IMR-90 (cell line): ENCODE measurements around the gene SYNE2. TPM values are rescaled to one million over a fixed set of nuclear protein-coding genes. Genes with fewer than 3 reads are reported as not detected.

Source experiments
- ATAC-seq: fragments of 200-7000 bp; cut with Tn5 transposase; 2 replicates; pipeline ENCODE4 v1.9.1; 2020; ENCODE audit warnings: low read depth, mild to moderate bottlenecking, moderate library complexity
- BruUV-seq: library from RNA; stranded (reverse); fragments of 400-500 nt; replicated peaks from 2 replicates; lab custom pipeline; 2021; lab: Mats Ljungman, UMichigan
- CTCF ChIA-PET: fragments of 300-600 bp; formaldehyde crosslinking; extraction: SDS; loops from one replicate; lab custom pipeline; 2021; ENCODE audit warnings: antibody characterized with exemption; lab: Yijun Ruan, JAX
- POLR2A ChIA-PET: fragments of 300-600 bp; sonication (Branson Sonifier 250); formaldehyde crosslinking; loops from one replicate; lab custom pipeline; 2022; ENCODE audit warnings: antibody characterized with exemption; ENCODE audit not compliant: unreplicated experiment; lab: Charles Lee
- DNase-seq: peaks from one replicate; pipeline ENCODE4 v3.0.0; 2013
- H2AFZ ChIP-seq: replicated peaks from 2 replicates; pipeline ENCODE3; 2013; ENCODE audit warnings: low read length, mild to moderate bottlenecking; ENCODE audit not compliant: poor library complexity
- H2AK5ac ChIP-seq: 2 replicates; pipeline ENCODE4 v1.6.1; 2013; ENCODE audit warnings: low read depth, low read length, inconsistent platforms
- H2AK9ac ChIP-seq: replicated peaks from 2 replicates; pipeline ENCODE3; 2013; ENCODE audit warnings: mild to moderate bottlenecking, low read depth, low read length, moderate library complexity; ENCODE audit not compliant: poor library complexity
- H2BK120ac ChIP-seq: 2 replicates; pipeline ENCODE4 v1.6.1; 2013; ENCODE audit warnings: low read depth, low read length, inconsistent platforms
- H2BK15ac ChIP-seq: 3 replicates; pipeline ENCODE4 v1.6.1; 2013; ENCODE audit warnings: low read depth, low read length, inconsistent platforms
- H2BK20ac ChIP-seq: 2 replicates; pipeline ENCODE4 v1.6.1; 2013; ENCODE audit warnings: low read depth, mild to moderate bottlenecking, inconsistent platforms, low read length, moderate library complexity
- H2BK5ac ChIP-seq: 2 replicates; pipeline ENCODE4 v1.6.1; 2013; ENCODE audit warnings: mild to moderate bottlenecking, low read depth, low read length, inconsistent platforms; ENCODE audit not compliant: poor library complexity, severe bottlenecking
- H3K14ac ChIP-seq: replicated peaks from 2 replicates; pipeline ENCODE4 v1.6.1; 2013; ENCODE audit warnings: low read depth, low read length, inconsistent platforms
- H3K18ac ChIP-seq: 2 replicates; pipeline ENCODE4 v1.6.1; 2013; ENCODE audit warnings: low read depth, low read length, control low read depth
- H3K23ac ChIP-seq: 2 replicates; pipeline ENCODE4 v1.6.1; 2013; ENCODE audit warnings: low read depth, low read length, inconsistent platforms
- H3K27ac ChIP-seq: 2 replicates; pipeline ENCODE4 v1.5.1; 2013; ENCODE audit warnings: mild to moderate bottlenecking, control low read depth, low read length; ENCODE audit not compliant: insufficient read depth
- H3K27me3 ChIP-seq: 2 replicates; pipeline ENCODE4 v1.6.1; 2013; ENCODE audit warnings: low read length; ENCODE audit not compliant: control insufficient read depth, insufficient read depth
- H3K36me3 ChIP-seq: 2 replicates; pipeline ENCODE4 v1.6.1; 2013; ENCODE audit warnings: low read length, mixed read lengths; ENCODE audit not compliant: control insufficient read depth, insufficient read depth
- H3K4ac ChIP-seq: 2 replicates; pipeline ENCODE4 v1.6.1; 2013; ENCODE audit warnings: low read depth, low read length, inconsistent platforms
- H3K4me1 ChIP-seq: 2 replicates; pipeline ENCODE4 v1.6.1; 2013; ENCODE audit warnings: low read length, mixed read lengths; ENCODE audit not compliant: control insufficient read depth, insufficient read depth
- H3K4me2 ChIP-seq: 2 replicates; pipeline ENCODE4 v1.6.1; 2013; ENCODE audit warnings: low read depth, mild to moderate bottlenecking, control low read depth, low read length, moderate library complexity
- H3K4me3 ChIP-seq: 2 replicates; pipeline ENCODE4 v1.5.1; 2013; ENCODE audit warnings: low read depth, mild to moderate bottlenecking, control low read depth, low read length, moderate library complexity; ENCODE audit not compliant: insufficient read depth
- H3K56ac ChIP-seq: 2 replicates; pipeline ENCODE4 v1.6.1; 2013; ENCODE audit warnings: low read length, inconsistent platforms; ENCODE audit not compliant: insufficient read depth; ENCODE audit errors: extremely low read depth
- H3K79me1 ChIP-seq, 2 experiments: 2 replicates each; pipeline ENCODE4 v1.6.1; 2013; ENCODE audit warnings: low read length in 2 of 2, inconsistent platforms in 1 of 2, low read depth in 1 of 2
- H3K9ac ChIP-seq: 2 replicates; pipeline ENCODE4 v1.6.1; 2013; ENCODE audit warnings: low read depth, low read length, control low read depth
- H3K9me1 ChIP-seq: 2 replicates; pipeline ENCODE4 v1.6.1; 2013; ENCODE audit warnings: low read length, inconsistent platforms; ENCODE audit not compliant: insufficient read depth
- H3K9me3 ChIP-seq: 2 replicates; pipeline ENCODE4 v1.6.1; 2013; ENCODE audit warnings: low read length; ENCODE audit not compliant: control insufficient read depth, insufficient read depth
- H4K20me1 ChIP-seq: 2 replicates; pipeline ENCODE4 v1.6.1; 2013; ENCODE audit warnings: low read length, inconsistent platforms; ENCODE audit not compliant: insufficient read depth
- H4K5ac ChIP-seq: 2 replicates; pipeline ENCODE4 v1.6.1; 2013; ENCODE audit warnings: mild to moderate bottlenecking, low read depth, low read length, control low read depth
- H4K8ac ChIP-seq, 2 experiments: 2 replicates each; pipeline ENCODE4 v1.6.1; 2013; ENCODE audit warnings: low read depth in 2 of 2, low read length in 2 of 2, control low read depth in 1 of 2, inconsistent platforms in 1 of 2
- H4K91ac ChIP-seq: 2 replicates; pipeline ENCODE4 v1.6.1; 2013; ENCODE audit warnings: low read depth, low read length, inconsistent platforms; ENCODE audit not compliant: insufficient read depth
- BHLHE40 ChIP-seq: fragments of 150-350 bp; IDR thresholded peaks from 2 replicates; pipeline ENCODE4 v1.6.1; 2016; ENCODE audit warnings: mild to moderate bottlenecking, low read depth, low read length
- CEBPB ChIP-seq: IDR thresholded peaks from 2 replicates; pipeline ENCODE4 v1.6.1; 2012; ENCODE audit warnings: low read depth, low read length, improper control_type of control experiment
- MAFK ChIP-seq: IDR thresholded peaks from 2 replicates; pipeline ENCODE4 v1.6.1; 2012; ENCODE audit warnings: low read depth, low read length, improper control_type of control experiment
- MXI1 ChIP-seq: IDR thresholded peaks from 2 replicates; pipeline ENCODE4 v1.6.1; 2012; ENCODE audit warnings: low read depth, mild to moderate bottlenecking, low read length, moderate library complexity, borderline replicate concordance
- NFE2L2 ChIP-seq: fragments of 150-350 bp; IDR thresholded peaks from 2 replicates; pipeline ENCODE4 v1.6.1; 2016; ENCODE audit warnings: low read depth, mild to moderate bottlenecking, low read length
- RFX5 ChIP-seq: IDR thresholded peaks from 2 replicates; pipeline ENCODE4 v1.8.0; 2012; ENCODE audit warnings: low read depth, mild to moderate bottlenecking, low read length, moderate library complexity
- WGBS, 2 experiments: methylation state at CpG; one replicate each; pipeline versions ENCODE4 v1.1.5 to v1.1.7; 2013; ENCODE audit warnings: missing lambda C conversion rate in 2 of 2; ENCODE audit not compliant: insufficient read length in 1 of 2; ENCODE audit errors: extremely low coverage in 2 of 2; 5-methylcytosine and 5-hydroxymethylcytosine counted together
- dilution Hi-C: fragments of 300-500 bp; cut with HindIII; formaldehyde crosslinking; loops from one replicate; pipeline ENCODE4 v1.14.3; 2018; ENCODE audit warnings: low sequenced_read_pairs; ENCODE audit not compliant: unreplicated experiment
- in situ Hi-C: fragments of 300-500 bp; cut with MboI; formaldehyde crosslinking; loops from 3 replicates; pipeline ENCODE4 v1.14.3; 2019; ENCODE audit warnings: low sequenced_read_pairs, inconsistent platforms, mixed read lengths
- intact Hi-C: fragments of 100-400 bp; cut with micrococcal nuclease; formaldehyde crosslinking; loops from 2 replicates; pipeline ENCODE4 v1.10.0; 2022
- polyA plus RNA-seq, 3 experiments: library from polyadenylated mRNA; depleted of rRNA; stranded (reverse); fragments of >200 nt; gene quantifications; 2 replicates each; pipeline ENCODE4 v1.2.3, GENCODE V29; 2012; ENCODE audit warnings: low replicate concordance in 1 of 3
- total RNA-seq: library from RNA; depleted of rRNA; stranded (reverse); fragments of >200 nt; gene quantifications from 2 replicates; pipeline ENCODE4 v1.2.3, GENCODE V29; 2012
- TF ChIP-seq, protein P1 (sequence below): conservative IDR thresholded peaks from 2 replicates; pipeline ENCODE4 v1.5.1; 2012; ENCODE audit warnings: mild to moderate bottlenecking, low read depth, low read length, improper control_type of control experiment

The SYNE2 gene
- total and polyA plus RNA-seq, 2 of the 4 experiments (the other 2 are of a cell fraction), result 5.2 to 28.9 TPM

DNA sequence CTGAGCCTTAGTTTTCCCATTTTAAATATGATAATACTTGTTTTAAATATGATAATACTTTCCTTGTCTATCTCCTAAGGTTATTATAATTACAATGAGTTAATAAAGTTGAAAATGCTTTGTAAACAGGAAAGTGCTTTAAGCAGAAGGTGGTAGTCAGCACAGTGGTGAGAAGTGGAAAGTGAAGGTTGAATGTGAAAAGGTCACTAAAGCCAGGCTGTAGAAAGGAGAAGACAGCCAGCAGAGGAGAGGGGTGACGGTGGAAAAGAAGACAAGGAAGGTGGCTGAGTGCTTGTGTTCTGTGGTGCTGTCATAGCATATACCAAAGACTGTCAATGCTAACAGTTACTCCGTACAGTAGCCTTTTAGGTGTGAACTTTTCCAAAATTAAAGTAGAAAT is 323.5 kb downstream of the SYNE2 start:
- no peak overlapping the region for H3K23ac ChIP-seq
- 0 out of 2 replicates have a peak, but pooled peaks cover 2% of the 10 kb centered on the region for H3K4me1 ChIP-seq
- no CpG with 5 or more reads among the region's 2 CpGs for WGBS, 2 experiments
- no peak overlapping the region for H3K4me3 ChIP-seq
- H3K9me3 ChIP-seq, result no peaks in the 10 kb centered on the region
- in situ Hi-C loops (no loop called here), intact Hi-C loops (no loop called here), dilution Hi-C loops (no loop called here)
- H3K4ac ChIP-seq, result no peak overlapping the region
- no peak overlapping the region for H3K9ac ChIP-seq
- no peak overlapping the region for H2AK9ac ChIP-seq
- DNase-seq, result no peak
- H3K56ac ChIP-seq, result no peak overlapping the region
- no peak overlapping the region for H2BK20ac ChIP-seq
- H2BK15ac ChIP-seq, result no peak overlapping the region
- BruUV-seq, result no TSS peak
- no peak for TF ChIP-seq BHLHE40
- no peak for TF ChIP-seq CEBPB
- TF ChIP-seq MAFK, result no peak
- TF ChIP-seq RFX5, result no peak
- TF ChIP-seq, protein P1, sequence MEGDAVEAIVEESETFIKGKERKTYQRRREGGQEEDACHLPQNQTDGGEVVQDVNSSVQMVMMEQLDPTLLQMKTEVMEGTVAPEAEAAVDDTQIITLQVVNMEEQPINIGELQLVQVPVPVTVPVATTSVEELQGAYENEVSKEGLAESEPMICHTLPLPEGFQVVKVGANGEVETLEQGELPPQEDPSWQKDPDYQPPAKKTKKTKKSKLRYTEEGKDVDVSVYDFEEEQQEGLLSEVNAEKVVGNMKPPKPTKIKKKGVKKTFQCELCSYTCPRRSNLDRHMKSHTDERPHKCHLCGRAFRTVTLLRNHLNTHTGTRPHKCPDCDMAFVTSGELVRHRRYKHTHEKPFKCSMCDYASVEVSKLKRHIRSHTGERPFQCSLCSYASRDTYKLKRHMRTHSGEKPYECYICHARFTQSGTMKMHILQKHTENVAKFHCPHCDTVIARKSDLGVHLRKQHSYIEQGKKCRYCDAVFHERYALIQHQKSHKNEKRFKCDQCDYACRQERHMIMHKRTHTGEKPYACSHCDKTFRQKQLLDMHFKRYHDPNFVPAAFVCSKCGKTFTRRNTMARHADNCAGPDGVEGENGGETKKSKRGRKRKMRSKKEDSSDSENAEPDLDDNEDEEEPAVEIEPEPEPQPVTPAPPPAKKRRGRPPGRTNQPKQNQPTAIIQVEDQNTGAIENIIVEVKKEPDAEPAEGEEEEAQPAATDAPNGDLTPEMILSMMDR, result no peak
- no peak for TF ChIP-seq NFE2L2
- TF ChIP-seq MXI1, result no peak
- no peak overlapping the region for H2BK5ac ChIP-seq
- no peak overlapping the region for H3K14ac ChIP-seq
- no peaks in the 10 kb centered on the region for H3K79me1 ChIP-seq
- no peaks in the 10 kb centered on the region for H3K27me3 ChIP-seq
- H4K20me1 ChIP-seq, result no peaks in the 10 kb centered on the region
- no peak overlapping the region for H3K4me2 ChIP-seq
- no peak overlapping the region for H3K18ac ChIP-seq
- no peak overlapping the region for H4K91ac ChIP-seq
- no peak overlapping the region for H2AFZ ChIP-seq
- POLR2A ChIA-PET, result no interaction called here
- H3K27ac ChIP-seq, result no peak overlapping the region
- H2AK5ac ChIP-seq, result no peak overlapping the region
- H3K9me1 ChIP-seq, result no peaks in the 10 kb centered on the region
- no peak for ATAC-seq
- no peak overlapping the region for H4K5ac ChIP-seq
- no peak overlapping the region for H2BK120ac ChIP-seq
- CTCF ChIA-PET, result no interaction called here
- H4K8ac ChIP-seq, result no peak overlapping the region
- no peaks in the 10 kb centered on the region for H3K36me3 ChIP-seq
